Loucy (cell line): ENCODE results near the gene MAP3K5.

Experiments used
- H2AFZ ChIP-seq: fragments of 200-600 bp; sonication (generic); 2 replicates; pipeline ENCODE4 v1.6.0; 2016; ENCODE audit warnings: antibody characterized with exemption, mild to moderate bottlenecking, low read length, moderate library complexity
- H3F3A ChIP-seq: fragments of 200-600 bp; 2 replicates; pipeline ENCODE4 v1.6.0; 2016; ENCODE audit warnings: antibody characterized with exemption, low read depth, mild to moderate bottlenecking
- H3K27me3 ChIP-seq: fragments of 200-600 bp; sonication (generic); 2 replicates; pipeline ENCODE4 v1.6.1; 2014; ENCODE audit warnings: low read length, mild to moderate bottlenecking; ENCODE audit not compliant: insufficient read depth, poor library complexity, severe bottlenecking
- H3K36me3 ChIP-seq: fragments of 200-600 bp; sonication (generic); 2 replicates; pipeline ENCODE4 v1.6.1; 2016; ENCODE audit warnings: low read length; ENCODE audit not compliant: insufficient read depth
- H3K4me1 ChIP-seq: fragments of 200-600 bp; sonication (generic); 2 replicates; pipeline ENCODE4 v1.5.1; 2014; ENCODE audit warnings: low read length, mild to moderate bottlenecking; ENCODE audit not compliant: insufficient read depth, poor library complexity, severe bottlenecking
- H3K4me2 ChIP-seq: fragments of 200-600 bp; sonication (generic); 2 replicates; pipeline ENCODE4 v1.6.0; 2014; ENCODE audit warnings: antibody characterized with exemption, low read length, low read depth, mild to moderate bottlenecking; ENCODE audit not compliant: poor library complexity, severe bottlenecking
- H3K4me3 ChIP-seq: fragments of 200-600 bp; sonication (generic); 2 replicates; pipeline ENCODE4 v1.5.1; 2014; ENCODE audit warnings: low read length, mild to moderate bottlenecking, mixed read lengths; ENCODE audit not compliant: poor library complexity, severe bottlenecking
- H3K79me2 ChIP-seq: fragments of 200-600 bp; sonication (generic); 2 replicates; pipeline ENCODE4 v1.6.1; 2014; ENCODE audit warnings: low read length; ENCODE audit not compliant: insufficient read depth
- H3K9ac ChIP-seq: fragments of 200-600 bp; sonication (generic); 2 replicates; pipeline ENCODE4 v1.6.0; 2014; ENCODE audit warnings: mild to moderate bottlenecking, low read depth, low read length, moderate library complexity; ENCODE audit not compliant: poor library complexity, severe bottlenecking
- H3K9me2 ChIP-seq: fragments of 200-600 bp; sonication (generic); replicated peaks from 2 replicates; pipeline ENCODE4 v1.6.1; 2016; ENCODE audit warnings: low read depth, low read length, mixed read lengths
- H3K9me3 ChIP-seq: fragments of 200-600 bp; sonication (generic); 2 replicates; pipeline ENCODE4 v1.6.1; 2014; ENCODE audit warnings: mild to moderate bottlenecking, antibody characterized with exemption, low read length, low read depth; ENCODE audit not compliant: insufficient read depth
- H4K20me1 ChIP-seq: fragments of 200-600 bp; sonication (generic); 2 replicates; pipeline ENCODE4 v1.6.0; 2014; ENCODE audit warnings: antibody characterized with exemption, low read length, mild to moderate bottlenecking; ENCODE audit not compliant: insufficient read depth, poor library complexity, severe bottlenecking
- EZH2phosphoT487 ChIP-seq: fragments of 200-600 bp; IDR thresholded peaks from 2 replicates; pipeline ENCODE4 v1.6.1; 2018; ENCODE audit warnings: antibody characterized with exemption, mild to moderate bottlenecking, moderate library complexity, borderline replicate concordance
- TF ChIP-seq, protein P1 (sequence below): fragments of 200-600 bp; sonication (generic); conservative IDR thresholded peaks from 2 replicates; pipeline ENCODE4 v1.5.1; 2014; ENCODE audit warnings: mild to moderate bottlenecking, antibody characterized with exemption, low read length

MAP3K5 gene

DNA sequence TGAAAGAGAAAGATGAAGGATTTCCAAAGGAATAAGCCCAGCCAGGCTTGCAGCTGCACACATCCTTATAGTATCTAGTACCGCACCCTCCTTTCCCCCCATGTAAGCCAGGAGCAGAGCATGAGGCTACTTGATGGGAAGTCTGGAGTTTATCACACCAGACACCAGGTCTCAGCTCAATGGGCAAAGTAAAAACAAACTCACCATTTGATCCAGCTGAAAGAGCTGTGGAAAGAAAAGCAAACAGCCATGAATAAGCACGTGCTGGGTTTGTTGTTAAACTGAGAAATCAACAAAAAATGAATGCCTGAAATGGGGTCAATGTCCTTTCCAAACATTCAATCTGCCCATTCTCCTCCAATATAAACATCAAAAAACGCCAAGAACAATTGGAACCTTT, 191.5 kb downstream of the MAP3K5 start:
- Histone ChIP-seq H3K9ac (no peak overlapping the region), H3K27me3 (peaks cover 9% of the 10 kb centered on the region), H3K4me1 (peaks cover 6% of the 10 kb centered on the region)

DNA sequence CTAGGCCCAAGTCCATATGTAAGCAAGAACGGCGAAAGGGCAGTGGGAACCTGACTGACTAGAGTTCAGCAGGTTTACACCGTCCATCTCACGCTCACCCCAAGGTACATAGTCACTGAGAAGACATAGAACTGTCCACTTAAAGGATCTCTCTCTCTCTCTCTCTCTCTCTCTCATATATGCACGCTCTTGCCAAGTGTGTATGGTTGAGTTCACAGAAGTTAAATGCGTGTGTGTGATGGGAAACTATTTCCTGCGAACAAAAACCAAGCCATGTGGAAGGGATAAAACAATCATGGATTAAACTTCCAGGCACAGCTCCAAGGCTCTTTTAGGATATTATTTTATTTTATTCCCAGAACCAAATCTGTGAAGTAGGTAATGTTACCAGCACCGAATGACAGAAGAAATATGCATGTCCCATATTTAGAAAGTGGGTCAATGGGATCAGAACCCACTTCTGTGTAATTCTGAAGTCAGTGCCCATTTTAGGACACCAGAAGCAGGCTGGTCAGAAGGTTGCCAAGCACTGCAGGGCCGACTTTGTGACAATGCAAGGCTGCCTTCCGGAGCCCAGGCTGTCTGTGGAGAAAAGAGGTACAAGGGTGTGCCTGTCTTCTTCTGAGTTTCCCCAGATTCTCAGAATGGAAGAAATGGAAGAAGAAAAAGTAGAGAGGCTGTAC, 192.8 kb downstream of the MAP3K5 start:
- no peaks in the 10 kb centered on the region for H3K4me1 ChIP-seq
- no peak overlapping the region for H3K9ac ChIP-seq
- TF ChIP-seq, protein P1, sequence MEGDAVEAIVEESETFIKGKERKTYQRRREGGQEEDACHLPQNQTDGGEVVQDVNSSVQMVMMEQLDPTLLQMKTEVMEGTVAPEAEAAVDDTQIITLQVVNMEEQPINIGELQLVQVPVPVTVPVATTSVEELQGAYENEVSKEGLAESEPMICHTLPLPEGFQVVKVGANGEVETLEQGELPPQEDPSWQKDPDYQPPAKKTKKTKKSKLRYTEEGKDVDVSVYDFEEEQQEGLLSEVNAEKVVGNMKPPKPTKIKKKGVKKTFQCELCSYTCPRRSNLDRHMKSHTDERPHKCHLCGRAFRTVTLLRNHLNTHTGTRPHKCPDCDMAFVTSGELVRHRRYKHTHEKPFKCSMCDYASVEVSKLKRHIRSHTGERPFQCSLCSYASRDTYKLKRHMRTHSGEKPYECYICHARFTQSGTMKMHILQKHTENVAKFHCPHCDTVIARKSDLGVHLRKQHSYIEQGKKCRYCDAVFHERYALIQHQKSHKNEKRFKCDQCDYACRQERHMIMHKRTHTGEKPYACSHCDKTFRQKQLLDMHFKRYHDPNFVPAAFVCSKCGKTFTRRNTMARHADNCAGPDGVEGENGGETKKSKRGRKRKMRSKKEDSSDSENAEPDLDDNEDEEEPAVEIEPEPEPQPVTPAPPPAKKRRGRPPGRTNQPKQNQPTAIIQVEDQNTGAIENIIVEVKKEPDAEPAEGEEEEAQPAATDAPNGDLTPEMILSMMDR = no peak
- H3F3A ChIP-seq = no peaks in the 10 kb centered on the region
- H3K36me3 ChIP-seq = no peaks in the 10 kb centered on the region
- no peak overlapping the region for H3K4me2 ChIP-seq
- peaks cover 11% of the 10 kb centered on the region for H3K27me3 ChIP-seq
- no peak overlapping the region for H3K4me3 ChIP-seq
- H4K20me1 ChIP-seq = no peaks in the 10 kb centered on the region
- H3K9me3 ChIP-seq = no peaks in the 10 kb centered on the region
- H3K79me2 ChIP-seq = no peaks in the 10 kb centered on the region
- H3K9me2 ChIP-seq = no peaks in the 10 kb centered on the region
- H2AFZ ChIP-seq = no peak overlapping the region

More for the DNA sequence above, 191.5 kb downstream of the MAP3K5 start:
- Histone ChIP-seq H3F3A (no peaks in the 10 kb centered on the region), H2AFZ (no peak overlapping the region), H3K79me2 (no peaks in the 10 kb centered on the region), H3K4me2 (no peak overlapping the region), H3K9me2 (no peaks in the 10 kb centered on the region), H4K20me1 (no peaks in the 10 kb centered on the region), H3K36me3 (no peaks in the 10 kb centered on the region), H3K4me3 (no peak overlapping the region), H3K9me3 (no peaks in the 10 kb centered on the region)
- TF ChIP-seq EZH2phosphoT487 = no peak
- TF ChIP-seq, protein P1 = no peak

DNA sequence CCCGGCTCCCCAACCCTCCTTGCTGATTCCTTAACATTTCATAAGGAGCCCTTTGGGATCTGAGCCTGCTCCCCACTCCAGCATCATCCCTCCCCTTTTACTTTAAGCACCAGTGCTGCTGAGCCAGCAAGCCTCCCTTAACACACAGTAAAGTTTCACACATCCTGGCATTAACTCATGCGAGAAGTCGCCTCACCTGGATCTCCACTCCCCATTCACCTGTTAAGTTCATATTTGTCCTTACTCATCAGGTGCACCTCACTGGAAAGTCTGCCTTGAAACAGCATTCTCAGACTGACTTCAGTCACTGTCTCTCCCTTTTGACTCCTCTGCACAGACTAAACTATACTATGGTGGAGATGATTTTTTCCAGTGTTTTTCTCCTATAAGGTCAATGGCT, 194.2 kb downstream of the MAP3K5 start:
- no peaks in the 10 kb centered on the region for H3K36me3 ChIP-seq

More for the DNA sequence above, 194.2 kb downstream of the MAP3K5 start:
- H3K4me2 ChIP-seq = no peak overlapping the region
- no peaks in the 10 kb centered on the region for H3K9me3 ChIP-seq
- no peaks in the 10 kb centered on the region for H3K9me2 ChIP-seq
- TF ChIP-seq EZH2phosphoT487 = no peak
- TF ChIP-seq, protein P1 = no peak
- H2AFZ ChIP-seq = no peak overlapping the region
- no peaks in the 10 kb centered on the region for H3K79me2 ChIP-seq
- H3F3A ChIP-seq = no peaks in the 10 kb centered on the region
- H3K9ac ChIP-seq = no peak overlapping the region
- H3K4me1 ChIP-seq = peaks cover 12% of the 10 kb centered on the region
- H3K4me3 ChIP-seq = no peak overlapping the region
- H3K27me3 ChIP-seq = peaks cover 11% of the 10 kb centered on the region
- H4K20me1 ChIP-seq = no peaks in the 10 kb centered on the region
